DND-41 (cell line): ENCODE data around the gene ZCWPW2.

Source experiments
- CTCF ChIP-seq: IDR thresholded peaks from 2 replicates; pipeline ENCODE4 v1.5.1; 2012; ENCODE audit warnings: borderline replicate concordance, low read length, moderate library complexity, mild to moderate bottlenecking; ENCODE audit not compliant: poor library complexity, severe bottlenecking; ENCODE audit errors: extremely low read depth
- EZH2 ChIP-seq: IDR thresholded peaks from 3 replicates; pipeline ENCODE4 v1.6.1; 2012; ENCODE audit warnings: borderline replicate concordance, low read depth, mild to moderate bottlenecking, moderate library complexity, low read length, inconsistent platforms; ENCODE audit not compliant: severe bottlenecking

- TF ChIP-seq CTCF, result no peak
- no peak for TF ChIP-seq EZH2
These were observed 1.0 kb downstream of the ZCWPW2 start for GRCh38 chr3:28349469-28350000.
